Measurements from ENCODE around the gene RPS6KA2.
A peak's percentile ranks its signal among the peaks of the same experiment; 100 is the strongest.

DNA sequence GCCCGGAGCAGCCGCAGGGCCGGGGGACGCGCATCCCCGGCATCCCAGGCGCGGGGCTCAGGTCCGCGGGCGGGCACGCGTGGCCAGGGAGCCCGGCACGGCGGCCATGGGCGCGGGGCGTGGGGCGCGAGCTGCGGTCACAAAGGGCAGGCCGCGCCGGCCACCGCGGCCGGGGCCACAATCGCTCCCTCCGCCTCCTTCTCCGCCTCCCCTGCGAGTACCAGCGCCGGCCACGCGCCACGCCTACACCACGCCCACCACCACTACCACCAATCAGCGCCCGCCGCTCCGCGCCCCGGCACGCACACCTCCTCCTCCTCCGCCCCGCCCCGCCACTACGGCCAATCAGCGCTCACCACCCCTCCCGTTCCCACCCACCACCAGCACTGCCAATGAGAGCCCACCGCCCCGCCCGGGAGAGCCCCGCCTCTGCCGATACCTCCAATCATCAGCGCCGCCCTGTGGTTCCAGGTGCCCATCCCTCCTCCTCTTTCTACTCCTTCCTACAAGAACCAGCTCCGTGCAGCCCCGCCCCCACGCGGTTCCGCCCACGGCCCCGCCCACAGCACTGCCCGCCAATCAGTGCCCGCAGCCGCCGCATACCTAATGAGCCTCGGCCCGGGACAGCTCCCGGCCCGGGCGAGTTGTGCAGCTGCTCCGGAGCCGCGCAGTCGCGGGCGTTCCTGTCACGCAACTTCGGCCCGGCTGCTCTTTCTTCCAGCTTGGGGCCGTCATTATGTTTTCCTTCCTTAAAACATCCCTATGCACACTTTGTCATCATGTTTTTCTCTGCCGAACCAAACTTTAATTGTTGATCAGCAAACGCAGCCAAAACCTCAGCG lies at the start of gene RPS6KA2:
- TF ChIP-seq POLR2A (IDR thresholded peaks at IDR 0.05), result peak in 3 of 4 donors; percentile 55 to 96 (median 89)
- TF ChIP-seq, protein P1, sequence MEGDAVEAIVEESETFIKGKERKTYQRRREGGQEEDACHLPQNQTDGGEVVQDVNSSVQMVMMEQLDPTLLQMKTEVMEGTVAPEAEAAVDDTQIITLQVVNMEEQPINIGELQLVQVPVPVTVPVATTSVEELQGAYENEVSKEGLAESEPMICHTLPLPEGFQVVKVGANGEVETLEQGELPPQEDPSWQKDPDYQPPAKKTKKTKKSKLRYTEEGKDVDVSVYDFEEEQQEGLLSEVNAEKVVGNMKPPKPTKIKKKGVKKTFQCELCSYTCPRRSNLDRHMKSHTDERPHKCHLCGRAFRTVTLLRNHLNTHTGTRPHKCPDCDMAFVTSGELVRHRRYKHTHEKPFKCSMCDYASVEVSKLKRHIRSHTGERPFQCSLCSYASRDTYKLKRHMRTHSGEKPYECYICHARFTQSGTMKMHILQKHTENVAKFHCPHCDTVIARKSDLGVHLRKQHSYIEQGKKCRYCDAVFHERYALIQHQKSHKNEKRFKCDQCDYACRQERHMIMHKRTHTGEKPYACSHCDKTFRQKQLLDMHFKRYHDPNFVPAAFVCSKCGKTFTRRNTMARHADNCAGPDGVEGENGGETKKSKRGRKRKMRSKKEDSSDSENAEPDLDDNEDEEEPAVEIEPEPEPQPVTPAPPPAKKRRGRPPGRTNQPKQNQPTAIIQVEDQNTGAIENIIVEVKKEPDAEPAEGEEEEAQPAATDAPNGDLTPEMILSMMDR (IDR thresholded peaks at IDR 0.05), result peak in 1 of 6 experiments; percentile 21
